ENCODE measurements around the gene TMEM38A.
A peak's percentile ranks its signal among the peaks of the same experiment; 100 is the strongest.
"Not testable (repeated sequence)": the region's sequence is repeated elsewhere in the genome, so short reads cannot be mapped to it uniquely, and the experiment has no call there.

TMEM38A gene

GRCh38 chr19:16677055-16677454 lies 16.1 kb downstream of the TMEM38A start:
- no peak for DNase-seq (ENCODE audit: low read depth)

GRCh38 chr19:16678498-16678897 lies 17.6 kb downstream of the TMEM38A start:
- no peak for DNase-seq (ENCODE audit: low read depth)

DNA sequence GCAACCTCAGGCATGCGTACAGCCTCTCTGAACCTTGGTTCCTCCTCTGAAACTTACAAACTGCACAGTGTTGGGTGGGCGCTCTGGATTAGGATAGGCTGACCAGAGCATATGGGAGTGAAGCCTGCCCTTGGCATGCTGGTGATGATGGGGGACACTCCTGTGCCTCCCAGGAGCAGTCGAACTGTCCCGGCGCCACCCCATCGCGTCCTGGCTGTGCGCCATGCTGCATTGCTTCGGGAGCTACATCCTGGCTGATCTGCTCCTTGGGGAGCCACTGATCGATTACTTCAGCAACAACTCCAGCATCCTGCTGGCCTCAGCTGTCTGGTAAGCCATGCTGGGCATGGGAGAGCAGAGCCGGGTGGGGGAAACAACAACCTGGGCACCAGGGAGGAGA lies 18.9 kb downstream of the TMEM38A start:
- no peak for DNase-seq (ENCODE audit: low read depth)

DNA sequence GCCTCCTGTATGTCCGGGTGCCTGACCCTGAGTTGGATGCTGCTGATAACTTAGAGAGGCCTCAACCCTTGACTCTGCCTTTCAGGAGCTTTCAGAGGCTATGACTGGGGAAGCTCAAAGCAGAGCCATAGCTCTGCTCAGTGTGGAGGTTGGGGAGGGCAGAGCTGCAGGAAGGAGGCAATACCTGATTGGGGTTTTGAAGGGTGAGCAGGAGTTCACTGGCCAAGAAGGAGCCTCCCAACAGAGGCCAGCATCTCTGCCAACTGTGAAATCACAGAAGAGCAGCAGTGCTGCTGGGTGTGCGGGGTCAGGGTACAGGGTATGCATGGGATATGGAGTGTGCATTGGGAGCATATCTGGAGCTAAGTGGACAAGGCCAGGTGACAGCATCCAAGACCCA lies 21.6 kb downstream of the TMEM38A start:
- DNase-seq (ENCODE audit: low read depth): no peak

GRCh38 chr19:16684216-16684615 lies 23.3 kb downstream of the TMEM38A start:
- no peak for DNase-seq (ENCODE audit: low read depth)

DNA sequence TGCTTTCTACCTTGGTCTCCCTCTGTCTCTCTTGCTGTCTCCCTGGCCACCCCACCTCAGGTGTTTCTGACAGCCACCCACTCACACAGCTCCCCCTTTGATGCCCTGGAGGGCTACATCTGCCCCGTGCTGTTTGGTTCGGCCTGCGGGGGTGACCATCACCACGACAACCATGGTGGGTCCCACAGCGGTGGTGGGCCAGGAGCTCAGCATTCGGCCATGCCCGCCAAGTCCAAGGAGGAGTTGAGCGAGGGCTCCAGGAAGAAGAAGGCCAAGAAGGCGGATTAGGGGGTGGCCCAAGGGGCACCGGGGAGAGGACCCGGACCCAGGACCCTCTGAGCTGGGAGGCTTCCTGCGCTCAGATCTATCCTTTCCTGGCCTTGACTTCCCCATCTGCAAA lies 27.1 kb downstream of the TMEM38A start:
- no peak for DNase-seq (ENCODE audit: low read depth)

- DNase-seq (ENCODE audit: low read depth): no peak
Observed at GRCh38 chr19:16698914-16699313, 38.0 kb downstream of the TMEM38A start.

- DNase-seq (ENCODE audit: low read depth): no peak
Observed at GRCh38 chr19:16702123-16702522, 41.2 kb downstream of the TMEM38A start.

GRCh38 chr19:16703677-16704076 lies 42.7 kb downstream of the TMEM38A start:
- no peak for DNase-seq (ENCODE audit: low read depth)

DNA sequence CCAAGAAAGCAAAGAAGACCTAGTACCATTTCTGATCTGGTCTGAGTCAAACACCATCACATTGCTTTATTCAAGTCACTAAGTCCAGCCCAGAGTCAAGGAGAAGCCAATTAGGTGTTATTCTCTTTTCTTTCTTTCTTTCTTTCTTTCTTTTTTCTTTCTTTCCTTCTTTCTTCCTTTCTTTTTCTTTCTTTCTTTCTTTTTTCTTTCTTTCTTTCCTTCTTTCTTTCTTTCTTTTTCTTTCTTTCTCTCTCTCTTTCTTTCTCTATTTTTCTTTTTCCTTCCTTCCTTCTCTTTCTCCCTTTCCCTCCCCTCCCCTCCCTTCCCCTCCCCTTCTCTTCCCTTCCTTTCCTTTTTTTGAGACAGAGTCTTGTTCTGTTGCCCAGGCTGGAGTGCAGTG lies 49.9 kb downstream of the TMEM38A start:
- DNase-seq (ENCODE audit: low read depth): not testable (repeated sequence)

- not testable (repeated sequence) for DNase-seq (ENCODE audit: low read depth)
Observed at GRCh38 chr19:16712295-16712694, 51.4 kb downstream of the TMEM38A start.

DNA sequence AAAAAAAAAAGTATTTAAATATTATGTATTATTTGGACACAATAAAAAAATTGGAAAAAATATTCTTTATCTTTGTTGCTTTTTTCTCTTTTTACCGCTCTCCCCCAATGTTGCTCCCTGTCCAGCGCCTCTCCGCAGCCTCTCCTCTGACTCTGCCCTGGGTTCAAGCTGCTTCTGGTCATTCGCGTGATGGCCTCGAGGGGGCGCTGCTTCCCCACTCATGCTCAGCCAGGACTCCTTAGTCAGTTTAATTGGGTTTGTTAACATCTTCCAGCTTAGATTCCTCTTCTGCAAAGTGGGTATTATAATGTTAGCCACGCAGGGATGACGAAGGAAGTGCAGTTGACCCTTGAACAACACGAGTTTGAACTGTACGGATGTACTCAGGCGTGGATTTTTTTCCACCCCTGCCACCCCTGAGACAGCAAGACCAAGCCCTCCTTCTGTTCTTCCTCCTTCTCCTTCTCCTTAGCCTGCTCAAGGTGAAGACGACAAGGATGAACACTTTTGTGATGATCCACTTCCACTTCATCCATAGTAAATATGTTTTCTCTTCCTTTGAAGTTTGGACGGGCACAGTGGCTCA lies 53.9 kb downstream of the TMEM38A start:
- DNase-seq (ENCODE audit: low read depth): peak; percentile 1

DNA sequence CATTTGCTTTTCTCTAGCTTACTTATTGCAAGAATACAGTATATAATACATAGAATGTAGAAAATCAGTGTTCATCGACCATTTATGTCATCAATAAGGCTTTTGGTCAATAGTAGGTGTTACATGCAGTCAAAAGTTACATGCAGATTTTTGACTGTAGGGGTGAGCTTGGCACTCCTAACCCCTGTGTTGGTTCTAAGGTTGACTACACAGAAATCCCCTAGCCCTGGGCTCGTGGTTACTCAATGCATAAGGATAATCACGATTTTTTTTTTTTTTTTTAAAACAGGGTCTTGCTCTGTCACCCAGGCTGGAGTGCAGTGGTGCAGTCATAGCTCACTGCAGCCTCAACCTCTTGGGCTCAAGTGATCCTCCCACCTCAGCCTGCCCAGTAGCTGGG lies 54.7 kb downstream of the TMEM38A start:
- no peak for DNase-seq (ENCODE audit: low read depth)

GRCh38 chr19:16721051-16721450 lies 60.1 kb downstream of the TMEM38A start:
- no peak for DNase-seq (ENCODE audit: low read depth)

DNA sequence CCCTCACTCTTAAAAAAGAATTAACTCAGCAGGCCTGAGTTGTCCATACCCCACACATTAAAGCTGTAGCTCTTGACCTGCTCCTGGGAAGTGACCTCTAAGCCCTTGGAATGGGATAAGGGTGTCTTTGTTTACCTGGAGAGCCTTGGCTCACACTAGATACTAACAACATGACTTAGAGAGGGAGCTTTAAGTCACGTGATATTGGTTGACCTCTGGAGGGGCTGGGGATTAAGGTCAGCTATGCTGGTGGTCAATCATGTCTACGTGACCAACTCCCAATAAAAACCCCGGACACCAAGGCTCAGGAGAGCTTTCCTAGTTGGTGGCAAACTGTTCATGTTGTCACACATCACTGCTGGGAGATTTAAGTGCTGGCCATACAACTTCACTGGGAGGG lies 61.7 kb downstream of the TMEM38A start:
- DNase-seq (ENCODE audit: low read depth): no peak

DNA sequence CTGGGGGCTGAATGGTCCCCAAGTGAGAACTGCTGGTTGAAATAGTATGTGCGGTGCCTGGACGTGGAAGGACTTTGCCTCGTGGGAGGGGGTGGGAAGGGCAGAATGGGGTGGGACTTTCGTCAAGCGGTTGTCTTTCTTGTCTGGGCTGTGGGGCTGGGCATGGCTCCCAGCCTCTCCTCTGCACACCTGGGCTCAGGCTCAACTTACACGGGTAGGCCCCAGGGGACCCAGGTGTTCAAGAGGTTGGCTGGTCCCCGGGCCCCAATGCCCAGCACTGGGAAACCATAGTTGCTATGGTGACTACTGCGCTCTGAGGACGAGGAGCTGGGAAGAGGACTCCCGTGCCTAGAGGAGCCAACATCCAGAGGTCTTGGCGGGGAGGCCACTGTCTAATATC lies 66.0 kb downstream of the TMEM38A start:
- DNase-seq (ENCODE audit: low read depth): no peak

- not testable (repeated sequence) for DNase-seq (ENCODE audit: low read depth)
Observed at GRCh38 chr19:16735650-16736266, 74.8 kb downstream of the TMEM38A start.

- no peak for DNase-seq (ENCODE audit: low read depth)
Observed at GRCh38 chr19:16736709-16737108, 75.8 kb downstream of the TMEM38A start.

DNA sequence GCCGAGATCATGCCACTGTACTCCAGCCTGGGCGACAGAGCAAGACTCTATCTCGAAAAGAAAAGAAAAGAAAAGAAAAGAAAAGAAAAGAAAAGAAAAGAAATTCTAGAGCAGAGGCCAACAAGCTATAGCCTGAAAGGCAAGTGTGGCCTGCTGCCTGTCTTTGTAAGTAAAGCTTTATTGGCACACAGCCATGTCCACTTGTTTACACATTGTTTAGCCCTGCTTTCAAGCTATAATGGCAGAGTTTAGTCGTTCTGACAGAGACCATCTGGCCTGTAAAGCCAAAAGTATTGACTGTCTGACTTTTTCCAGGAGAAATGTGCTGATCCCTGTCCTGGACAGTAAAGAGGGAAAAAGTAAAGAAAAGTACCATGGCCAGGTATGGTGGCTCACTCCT lies 77.0 kb downstream of the TMEM38A start:
- DNase-seq (ENCODE audit: low read depth): no peak

- no peak for DNase-seq (ENCODE audit: low read depth)
Observed at GRCh38 chr19:16739546-16739945, 78.6 kb downstream of the TMEM38A start.
